Adrenal gland (tissue), 5 donors: ENCODE results near the gene ROR2.

Source experiments
- CTCF ChIP-seq, 6 experiments: fragments of 450-650 bp in 4 of 6; fragments of 200-600 bp in 2 of 6; sonication (generic) in 1 of 6; IDR thresholded peaks; 1 replicate in 5 of 6; 2 replicates in 1 of 6; pipeline versions ENCODE4 v1.5.1 to v1.8.0; 2016 to 2021; ENCODE audit warnings: antibody characterized with exemption in 6 of 6, mild to moderate bottlenecking in 2 of 6, moderate library complexity in 1 of 6
- POLR2A ChIP-seq, 2 donors: fragments of 450-650 bp; IDR thresholded peaks; one replicate each; pipeline ENCODE4 v1.6.1; 2017; ENCODE audit warnings: antibody characterized with exemption in 2 of 2, mild to moderate bottlenecking in 2 of 2, moderate library complexity in 1 of 2
- donor health status: DM: no; HTN: no; CAD: no.

GRCh38 chr9:91741522-91741921 lies 208.5 kb downstream of the ROR2 start:
- TF ChIP-seq POLR2A (IDR thresholded peaks at IDR 0.05) (no peak), CTCF (IDR thresholded peaks at IDR 0.05) (no peak)
